ENCODE results near the gene FAM120B.

DNA sequence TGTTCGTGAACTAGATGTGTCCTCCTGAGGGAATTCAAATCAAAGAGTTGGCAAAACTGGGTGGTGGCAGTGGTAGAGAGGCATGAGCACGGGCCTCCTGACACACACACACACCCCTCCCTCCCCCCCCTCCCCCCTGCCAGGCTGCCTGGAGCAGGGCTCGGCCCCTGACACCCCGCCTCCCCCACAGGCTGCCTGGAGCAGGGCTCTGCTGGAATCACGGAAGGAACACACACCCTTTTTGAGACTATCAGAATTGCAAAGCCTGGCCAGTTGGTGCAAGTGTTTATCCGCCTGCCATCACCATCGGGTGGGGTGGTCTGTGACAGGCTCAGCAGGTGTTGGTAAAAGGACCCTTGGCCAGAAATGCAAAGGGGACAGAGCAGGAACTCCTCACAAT is 59.0 kb downstream of the FAM120B start:
- TF ChIP-seq, protein P1, sequence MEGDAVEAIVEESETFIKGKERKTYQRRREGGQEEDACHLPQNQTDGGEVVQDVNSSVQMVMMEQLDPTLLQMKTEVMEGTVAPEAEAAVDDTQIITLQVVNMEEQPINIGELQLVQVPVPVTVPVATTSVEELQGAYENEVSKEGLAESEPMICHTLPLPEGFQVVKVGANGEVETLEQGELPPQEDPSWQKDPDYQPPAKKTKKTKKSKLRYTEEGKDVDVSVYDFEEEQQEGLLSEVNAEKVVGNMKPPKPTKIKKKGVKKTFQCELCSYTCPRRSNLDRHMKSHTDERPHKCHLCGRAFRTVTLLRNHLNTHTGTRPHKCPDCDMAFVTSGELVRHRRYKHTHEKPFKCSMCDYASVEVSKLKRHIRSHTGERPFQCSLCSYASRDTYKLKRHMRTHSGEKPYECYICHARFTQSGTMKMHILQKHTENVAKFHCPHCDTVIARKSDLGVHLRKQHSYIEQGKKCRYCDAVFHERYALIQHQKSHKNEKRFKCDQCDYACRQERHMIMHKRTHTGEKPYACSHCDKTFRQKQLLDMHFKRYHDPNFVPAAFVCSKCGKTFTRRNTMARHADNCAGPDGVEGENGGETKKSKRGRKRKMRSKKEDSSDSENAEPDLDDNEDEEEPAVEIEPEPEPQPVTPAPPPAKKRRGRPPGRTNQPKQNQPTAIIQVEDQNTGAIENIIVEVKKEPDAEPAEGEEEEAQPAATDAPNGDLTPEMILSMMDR (IDR thresholded peaks at IDR 0.05 in 4 of 5, conservative IDR thresholded peaks at IDR 0.05 in 1 of 5) = no peak
- no peak for TF ChIP-seq POLR2A (IDR thresholded peaks at IDR 0.05)

All from gastrocnemius medialis (tissue), 4 donors.